Uterus (tissue), 4 donors: ENCODE data around the gene TPRG1. TPM values are rescaled to one million over a fixed set of nuclear protein-coding genes. Genes with fewer than 3 reads are reported as not detected.

Experiments
- DNase-seq, 2 donors: peaks; one replicate each; pipeline ENCODE4 v3.0.0-alpha.2; 2019 to 2020
- H3K27ac ChIP-seq, 2 donors: fragments of 200-600 bp; sonication (generic); 1 replicate in 1 of 2; 2 replicates in 1 of 2; pipeline ENCODE4 v1.5.1; 2016 to 2018
- H3K27me3 ChIP-seq, 2 donors: fragments of 200-600 bp; sonication (generic); one replicate each; pipeline ENCODE4 v1.5.1; 2018 to 2019; ENCODE audit warnings: control low read depth in 1 of 2
- H3K36me3 ChIP-seq, 2 donors: fragments of 200-600 bp; sonication (generic); one replicate each; pipeline ENCODE4 v1.5.1; 2019; ENCODE audit warnings: control low read depth in 1 of 2
- H3K4me1 ChIP-seq, 2 donors: fragments of 200-600 bp; sonication (generic); one replicate each; pipeline ENCODE4 v1.5.1; 2018 to 2019; ENCODE audit warnings: control low read depth in 1 of 2
- H3K4me3 ChIP-seq, 2 donors: fragments of 200-600 bp; sonication (generic); 1 replicate in 1 of 2; 2 replicates in 1 of 2; pipeline ENCODE4 v1.5.1; 2018 to 2019; ENCODE audit warnings: mild to moderate bottlenecking in 1 of 2
- H3K9me3 ChIP-seq, 2 donors: fragments of 200-600 bp; sonication (generic); one replicate each; pipeline ENCODE4 v1.5.1; 2019; ENCODE audit warnings: control low read depth in 1 of 2
- POLR2A ChIP-seq, 2 donors: fragments of 450-650 bp; IDR thresholded peaks; one replicate each; pipeline ENCODE4 v1.6.1; 2016; ENCODE audit warnings: antibody characterized with exemption in 2 of 2, mild to moderate bottlenecking in 1 of 2, moderate library complexity in 1 of 2
- intact Hi-C: fragments of 100-400 bp; cut with DNase I; formaldehyde crosslinking; loops from one replicate; pipeline ENCODE4 v1.15.1; 2023; ENCODE audit warnings: low total_unique reads
- total RNA-seq, 4 donors: library from RNA; depleted of rRNA in 3 of 4; stranded (reverse); fragments of >200 nt in 3 of 4; gene quantifications; one replicate each; pipeline versions ENCODE4 v1.1.0 to v1.2.4, GENCODE V29; 2014 to 2023
- TF ChIP-seq, protein P1 (sequence below), 4 experiments: fragments of 200-600 bp in 2 of 4; fragments of 450-650 bp in 2 of 4; sonication (generic) in 2 of 4; IDR thresholded peaks; one replicate each; pipeline ENCODE4 v1.5.1; 2016 to 2019; ENCODE audit warnings: antibody characterized with exemption in 4 of 4, mild to moderate bottlenecking in 2 of 4, moderate library complexity in 1 of 4
- donor health status: DM: yes; HTN: yes; CAD: no.

Gene TPRG1
- total RNA-seq, 4 donors from 2014 or later, result 7.7 to 29.4 (median 8.3) TPM

DNA sequence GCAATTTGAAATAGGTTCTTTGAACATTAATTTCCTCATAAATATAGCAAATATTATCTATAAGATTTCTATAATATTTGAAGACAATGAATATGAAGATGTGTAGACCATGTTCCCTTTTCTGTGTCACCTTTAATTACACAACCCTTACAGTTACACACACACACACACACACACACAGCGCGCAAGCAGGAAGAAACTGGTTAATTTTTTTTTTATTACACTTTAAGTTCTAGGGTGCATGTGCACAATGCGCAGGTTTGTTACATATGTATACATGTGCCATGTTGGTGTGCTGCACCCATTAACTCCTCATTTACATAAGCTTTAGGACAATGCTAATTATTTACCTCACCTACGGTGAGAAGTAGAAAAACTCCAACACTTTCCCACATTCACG, 122.9 kb downstream of the TPRG1 start:
- Histone ChIP-seq H3K27ac (no peak overlapping the region), H3K27me3 (no peaks in the 10 kb centered on the region), H3K4me3 (no peak overlapping the region), H3K4me1 (no peaks in the 10 kb centered on the region), H3K36me3 (no peaks in the 10 kb centered on the region), H3K9me3 (no peaks in the 10 kb centered on the region)
- DNase-seq, result no peak
- intact Hi-C loops, result no loop called here
- TF ChIP-seq, protein P1, sequence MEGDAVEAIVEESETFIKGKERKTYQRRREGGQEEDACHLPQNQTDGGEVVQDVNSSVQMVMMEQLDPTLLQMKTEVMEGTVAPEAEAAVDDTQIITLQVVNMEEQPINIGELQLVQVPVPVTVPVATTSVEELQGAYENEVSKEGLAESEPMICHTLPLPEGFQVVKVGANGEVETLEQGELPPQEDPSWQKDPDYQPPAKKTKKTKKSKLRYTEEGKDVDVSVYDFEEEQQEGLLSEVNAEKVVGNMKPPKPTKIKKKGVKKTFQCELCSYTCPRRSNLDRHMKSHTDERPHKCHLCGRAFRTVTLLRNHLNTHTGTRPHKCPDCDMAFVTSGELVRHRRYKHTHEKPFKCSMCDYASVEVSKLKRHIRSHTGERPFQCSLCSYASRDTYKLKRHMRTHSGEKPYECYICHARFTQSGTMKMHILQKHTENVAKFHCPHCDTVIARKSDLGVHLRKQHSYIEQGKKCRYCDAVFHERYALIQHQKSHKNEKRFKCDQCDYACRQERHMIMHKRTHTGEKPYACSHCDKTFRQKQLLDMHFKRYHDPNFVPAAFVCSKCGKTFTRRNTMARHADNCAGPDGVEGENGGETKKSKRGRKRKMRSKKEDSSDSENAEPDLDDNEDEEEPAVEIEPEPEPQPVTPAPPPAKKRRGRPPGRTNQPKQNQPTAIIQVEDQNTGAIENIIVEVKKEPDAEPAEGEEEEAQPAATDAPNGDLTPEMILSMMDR (IDR thresholded peaks at IDR 0.05), result no peak

DNA sequence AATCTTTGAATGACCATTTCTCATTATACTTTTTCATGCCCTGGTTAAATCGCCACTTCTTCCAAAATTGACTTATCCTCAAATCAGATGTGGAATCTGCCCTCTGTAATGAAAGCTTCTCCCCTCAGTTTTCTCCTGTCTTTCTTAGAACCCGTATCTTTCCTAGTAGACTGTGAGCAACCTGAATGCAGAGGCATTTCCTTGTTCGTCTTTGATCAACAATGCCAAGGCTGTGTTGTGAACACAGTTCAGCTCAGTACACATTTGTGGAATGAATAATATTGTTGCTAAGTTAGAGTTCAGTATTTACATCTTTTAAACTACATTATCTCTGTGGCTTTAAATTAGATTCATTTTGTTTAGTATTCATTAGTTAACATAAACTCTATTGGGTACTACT, 123.3 kb downstream of the TPRG1 start:
- no peak for DNase-seq
- Histone ChIP-seq H3K27me3 (no peaks in the 10 kb centered on the region), H3K27ac (no peak overlapping the region), H3K9me3 (no peaks in the 10 kb centered on the region), H3K4me3 (no peak overlapping the region), H3K4me1 (no peaks in the 10 kb centered on the region), H3K36me3 (no peaks in the 10 kb centered on the region)
- TF ChIP-seq, protein P1 (IDR thresholded peaks at IDR 0.05), result no peak
- no peak for TF ChIP-seq POLR2A (IDR thresholded peaks at IDR 0.05)
- intact Hi-C loops, result no loop called here

DNA sequence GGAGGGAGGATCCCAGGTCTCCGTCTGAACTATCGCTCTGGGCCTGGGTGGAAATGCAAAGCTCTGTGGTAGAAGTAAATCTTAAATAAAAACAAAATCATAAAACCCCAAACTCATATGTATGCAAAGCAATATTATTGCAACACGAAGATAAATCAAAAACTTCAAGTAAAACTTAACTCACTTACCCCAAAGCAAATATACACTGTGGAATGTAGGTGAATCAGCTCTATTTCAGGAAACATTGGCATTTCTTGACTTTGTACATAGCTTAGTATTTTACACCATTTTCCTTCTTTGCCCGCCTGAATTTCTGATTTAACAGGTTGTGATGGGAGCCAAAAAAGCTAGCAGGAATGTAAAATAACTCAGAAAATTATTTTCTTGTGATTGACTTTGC, 126.2 kb downstream of the TPRG1 start:
- no peak for DNase-seq
- Histone ChIP-seq H3K27ac (no peak overlapping the region), H3K9me3 (no peaks in the 10 kb centered on the region), H3K4me1 (no peaks in the 10 kb centered on the region), H3K36me3 (no peaks in the 10 kb centered on the region), H3K27me3 (no peaks in the 10 kb centered on the region), H3K4me3 (no peak overlapping the region)
- intact Hi-C loops, result no loop called here
- TF ChIP-seq POLR2A (IDR thresholded peaks at IDR 0.05), result no peak
- TF ChIP-seq, protein P1 (IDR thresholded peaks at IDR 0.05), result no peak

DNA sequence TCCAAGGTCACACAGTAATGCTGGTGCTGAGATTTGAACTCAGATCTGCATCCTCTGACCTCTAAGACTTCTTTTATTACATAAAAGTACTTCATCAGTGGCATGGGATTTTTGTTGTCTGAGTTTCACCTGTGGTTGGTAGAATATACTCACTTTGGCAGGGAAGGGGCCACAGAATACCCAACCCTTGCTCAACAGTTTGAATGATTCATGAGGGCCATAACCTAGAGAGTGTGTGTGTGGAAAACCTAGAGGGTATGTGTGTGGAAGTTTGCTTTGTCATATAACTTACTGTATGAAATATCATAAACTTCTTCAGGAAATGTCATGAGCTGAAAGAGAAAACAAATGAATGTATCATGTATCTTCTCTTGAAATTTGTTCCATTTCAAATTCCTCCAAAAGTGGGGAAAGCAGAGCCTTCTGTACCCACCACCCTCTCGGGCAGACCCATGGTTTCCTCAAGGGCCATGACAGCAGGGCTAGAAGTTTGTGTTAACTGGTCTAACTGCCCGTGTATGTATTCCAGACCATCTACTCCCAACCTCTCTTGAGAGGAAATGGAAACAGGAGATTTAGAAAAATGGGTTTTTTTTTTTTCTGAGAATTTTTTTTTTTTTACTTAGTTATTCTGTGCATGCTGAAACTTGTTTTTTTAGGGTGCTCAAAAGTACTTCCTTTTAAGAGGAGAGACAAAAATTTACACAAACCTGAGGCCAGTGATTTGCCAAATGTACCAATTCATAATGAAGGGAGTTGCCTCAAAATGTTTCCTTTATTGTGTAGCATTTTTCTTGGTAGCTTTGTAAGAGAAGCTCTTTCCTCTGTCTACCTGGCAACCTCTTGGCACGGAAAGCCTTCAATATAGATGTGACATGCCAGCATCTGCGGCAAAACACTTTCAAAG, 127.0 kb downstream of the TPRG1 start:
- Histone ChIP-seq H3K36me3 (no peaks in the 10 kb centered on the region), H3K4me3 (no peak overlapping the region), H3K4me1 (no peaks in the 10 kb centered on the region), H3K27me3 (no peaks in the 10 kb centered on the region), H3K9me3 (no peaks in the 10 kb centered on the region), H3K27ac (no peak overlapping the region)
- TF ChIP-seq, protein P1 (IDR thresholded peaks at IDR 0.05), result no peak
- no peak for TF ChIP-seq POLR2A (IDR thresholded peaks at IDR 0.05)
- DNase-seq, result no peak
- intact Hi-C loops, result no loop called here

DNA sequence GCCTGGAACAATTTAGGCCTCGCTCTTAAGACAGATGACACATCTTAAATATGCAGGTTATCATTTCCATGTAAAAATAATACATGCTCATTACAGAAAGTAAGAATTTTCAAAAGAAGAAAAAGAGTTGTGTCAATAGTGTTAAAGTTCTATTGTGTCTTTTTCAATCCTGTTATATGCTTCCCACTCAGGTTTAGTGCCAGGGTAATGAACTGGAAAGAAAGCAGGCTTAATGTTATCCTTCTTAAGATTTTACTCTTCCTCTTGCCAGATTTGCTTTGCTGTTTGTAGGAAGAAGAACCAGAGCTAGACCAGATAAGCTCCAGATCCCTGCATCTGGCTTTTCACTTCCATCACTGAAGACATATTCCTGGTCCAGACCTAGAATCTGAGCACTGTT, 128.6 kb downstream of the TPRG1 start:
- Histone ChIP-seq H3K27ac (no peak overlapping the region), H3K27me3 (no peaks in the 10 kb centered on the region), H3K4me3 (no peak overlapping the region), H3K4me1 (no peaks in the 10 kb centered on the region), H3K36me3 (no peaks in the 10 kb centered on the region), H3K9me3 (no peaks in the 10 kb centered on the region)
- TF ChIP-seq, protein P1 (IDR thresholded peaks at IDR 0.05), result no peak
- TF ChIP-seq POLR2A (IDR thresholded peaks at IDR 0.05), result no peak
- intact Hi-C loops, result no loop called here
- no peak for DNase-seq
